Gastrocnemius medialis (tissue), 4 donors: ENCODE results near the gene PEAK1. TPM values are rescaled to one million over a fixed set of nuclear protein-coding genes. Genes with fewer than 3 reads are reported as not detected.

Source experiments
- ATAC-seq, 2 donors: fragments of 150-250 bp; one replicate each; pipeline ENCODE4 v1.9.1; 2016
- DNase-seq, 2 donors: peaks; one replicate each; pipeline ENCODE4 v3.0.0-alpha.2; 2019
- H3K27ac ChIP-seq, 4 donors: fragments of 200-600 bp; sonication (generic); 1 replicate in 1 of 4; 2 replicates in 3 of 4; pipeline ENCODE4 v1.5.1; 2016 to 2018; ENCODE audit warnings: mild to moderate bottlenecking in 2 of 4, moderate library complexity in 1 of 4
- H3K27me3 ChIP-seq, 3 donors: fragments of 200-600 bp; sonication (generic) in 2 of 3; 1 replicate in 1 of 3; 2 replicates in 2 of 3; pipeline versions ENCODE4 v1.5.1 to v1.6.0; 2016 to 2019; ENCODE audit warnings: mild to moderate bottlenecking in 1 of 3, moderate library complexity in 1 of 3
- H3K36me3 ChIP-seq, 2 donors: fragments of 200-600 bp; sonication (generic) in 1 of 2; one replicate each; pipeline ENCODE4 v1.5.1; 2017 to 2018
- H3K4me1 ChIP-seq, 2 donors: fragments of 200-600 bp; sonication (generic) in 1 of 2; one replicate each; pipeline ENCODE4 v1.5.1; 2016 to 2017; ENCODE audit warnings: mild to moderate bottlenecking in 2 of 2
- H3K4me3 ChIP-seq, 4 donors: fragments of 200-600 bp; sonication (generic) in 3 of 4; 1 replicate in 1 of 4; 2 replicates in 3 of 4; pipeline ENCODE4 v1.5.1; 2016 to 2019; ENCODE audit warnings: mild to moderate bottlenecking in 2 of 4
- H3K9me3 ChIP-seq, 3 donors: fragments of 200-600 bp; sonication (generic) in 2 of 3; 1 replicate in 1 of 3; 2 replicates in 2 of 3; pipeline ENCODE4 v1.5.1; 2016 to 2019
- CTCF ChIP-seq, 5 experiments: fragments of 450-650 bp in 3 of 5; fragments of 200-600 bp in 2 of 5; sonication (generic) in 2 of 5; IDR thresholded peaks in 4 of 5; conservative IDR thresholded peaks in 1 of 5; 1 replicate in 4 of 5; 2 replicates in 1 of 5; pipeline ENCODE4 v1.5.1; 2016 to 2019; ENCODE audit warnings: antibody characterized with exemption in 5 of 5, mild to moderate bottlenecking in 3 of 5, moderate library complexity in 3 of 5
- POLR2A ChIP-seq, 2 donors: fragments of 450-650 bp; IDR thresholded peaks; one replicate each; pipeline ENCODE4 v1.6.1; 2017; ENCODE audit warnings: antibody characterized with exemption in 2 of 2, mild to moderate bottlenecking in 2 of 2, moderate library complexity in 2 of 2
- in situ Hi-C, 4 donors: fragments of 200-750 bp; cut with MboI; loops; one replicate each; pipeline versions ENCODE4 v1.15.0 to v1.8.0; 2017; ENCODE audit warnings: low sequenced_read_pairs in 4 of 4
- intact Hi-C: fragments of 100-400 bp; cut with DNase I; formaldehyde crosslinking; loops from one replicate; pipeline ENCODE4 v1.15.1; 2023; ENCODE audit warnings: low total_unique reads
- total RNA-seq, 4 donors: library from RNA; depleted of rRNA; stranded (reverse); fragments of >200 nt; gene quantifications; one replicate each; pipeline versions ENCODE4 v1.1.0 to v1.2.3, GENCODE V29; 2016

PEAK1 gene
- total RNA-seq, 4 donors from 2014 or later = 17.8 to 21.9 (median 20.8) TPM

- Histone ChIP-seq H3K4me1 (peaks cover 0 to 4% of the 10 kb centered on the region in 2 donors), H3K4me3 (no peak overlapping the region), H3K9me3 (no peaks in the 10 kb centered on the region), H3K27ac (no peak overlapping the region), H3K27me3 (no peaks in the 10 kb centered on the region), H3K36me3 (peaks cover 0 to 46% of the 10 kb centered on the region in 2 donors)
- ATAC-seq (no peak), DNase-seq (no peak)
- in situ Hi-C loops = no loop called here
- intact Hi-C loops = no loop called here
- no peak for TF ChIP-seq POLR2A (IDR thresholded peaks at IDR 0.05)
- no peak for TF ChIP-seq CTCF (IDR thresholded peaks at IDR 0.05 in 4 of 5, conservative IDR thresholded peaks at IDR 0.05 in 1 of 5)
Observed at GRCh38 chr15:77464129-77464865, 44.4 kb upstream of the PEAK1 start.

- DNase-seq (no peak), ATAC-seq (peak in 1 of 2 donors; percentile 27)
- TF ChIP-seq CTCF (IDR thresholded peaks at IDR 0.05 in 4 of 5, conservative IDR thresholded peaks at IDR 0.05 in 1 of 5) (no peak), POLR2A (IDR thresholded peaks at IDR 0.05) (no peak)
- in situ Hi-C loops = no loop called here
- Histone ChIP-seq H3K9me3 (no peaks in the 10 kb centered on the region), H3K36me3 (peaks cover 0 to 34% of the 10 kb centered on the region in 2 donors), H3K27ac (no peak overlapping the region), H3K4me3 (no peak overlapping the region), H3K4me1 (peaks cover 7 to 11% of the 10 kb centered on the region in 2 donors), H3K27me3 (no peaks in the 10 kb centered on the region)
- intact Hi-C loops = no loop called here
Observed at GRCh38 chr15:77461486-77461885, 41.6 kb upstream of the PEAK1 start.

- ATAC-seq (no peak), DNase-seq (no peak)
- Histone ChIP-seq H3K27me3 (no peaks in the 10 kb centered on the region), H3K4me1 (peaks cover 16 to 33% of the 10 kb centered on the region in 2 donors), H3K4me3 (no peak overlapping the region), H3K36me3 (peaks cover 0 to 17% of the 10 kb centered on the region in 2 donors), H3K27ac (no peak overlapping the region), H3K9me3 (no peaks in the 10 kb centered on the region)
- in situ Hi-C loops (no loop called here), intact Hi-C loops (no loop called here)
- TF ChIP-seq CTCF (IDR thresholded peaks at IDR 0.05 in 4 of 5, conservative IDR thresholded peaks at IDR 0.05 in 1 of 5) = no peak
- no peak for TF ChIP-seq POLR2A (IDR thresholded peaks at IDR 0.05)
Observed at GRCh38 chr15:77459031-77459430, 39.1 kb upstream of the PEAK1 start.

- no peak for ATAC-seq
- Histone ChIP-seq H3K4me1 (peaks cover 25 to 35% of the 10 kb centered on the region in 2 donors), H3K27me3 (no peaks in the 10 kb centered on the region), H3K4me3 (no peak overlapping the region), H3K36me3 (peaks cover 0 to 13% of the 10 kb centered on the region in 2 donors), H3K9me3 (no peaks in the 10 kb centered on the region), H3K27ac (no peak overlapping the region)
- intact Hi-C loops (no loop called here), in situ Hi-C loops (no loop called here)
- no peak for DNase-seq
- TF ChIP-seq POLR2A (IDR thresholded peaks at IDR 0.05) (no peak), CTCF (IDR thresholded peaks at IDR 0.05 in 4 of 5, conservative IDR thresholded peaks at IDR 0.05 in 1 of 5) (no peak)
Observed at GRCh38 chr15:77457905-77458265, 38.0 kb upstream of the PEAK1 start.
